Left ventricle myocardium inferior (tissue), 1 donor: Measurements from ENCODE around the gene GJA9. TPM values are rescaled to one million over a fixed set of nuclear protein-coding genes. Genes with fewer than 3 reads are reported as not detected.
A peak's percentile ranks its signal among the peaks of the same experiment; 100 is the strongest.

Source experiments
- DNase-seq: peaks from one replicate; pipeline ENCODE4 v3.0.0-alpha.2; 2020
- H3K27ac ChIP-seq: fragments of 200-600 bp; replicated peaks from 2 replicates; pipeline ENCODE4 v1.8.0; 2021
- H3K27me3 ChIP-seq: fragments of 200-600 bp; 2 replicates; pipeline ENCODE4 v1.8.0; 2021; ENCODE audit warnings: low read depth
- H3K36me3 ChIP-seq: fragments of 200-600 bp; 2 replicates; pipeline ENCODE4 v1.8.0; 2021
- H3K4me1 ChIP-seq: fragments of 200-600 bp; 2 replicates; pipeline ENCODE4 v1.8.0; 2021
- H3K4me3 ChIP-seq: fragments of 200-600 bp; 2 replicates; pipeline ENCODE4 v1.8.0; 2021; ENCODE audit warnings: mild to moderate bottlenecking, moderate library complexity
- H3K9me3 ChIP-seq: fragments of 200-600 bp; replicated peaks from 2 replicates; pipeline ENCODE4 v1.8.0; 2021
- intact Hi-C: fragments of 100-400 bp; cut with micrococcal nuclease; formaldehyde crosslinking; loops from one replicate; pipeline ENCODE4 v1.11.0; 2022
- total RNA-seq: library from RNA; stranded (reverse); fragmentation: NEBNext Ultra II Directional; extraction: Animal tissue kit (Norgen Biotek cat#: 25700); gene quantifications from one replicate; pipeline ENCODE4 v1.2.1, GENCODE V29; 2021
- TF ChIP-seq, protein P1 (sequence below): fragments of 200-600 bp; IDR thresholded peaks from 2 replicates; pipeline ENCODE4 v1.8.0; 2021; ENCODE audit warnings: antibody characterized with exemption, mild to moderate bottlenecking, borderline replicate concordance
- donor health status: DM: no; HTN: yes; CAD: no; lungs with severe emphysema.

The GJA9 gene
- total RNA-seq, 1 donor from 2014 or later: not detected

- Histone ChIP-seq H3K4me1 (peaks cover 42% of the 10 kb centered on the region), H3K27ac (no peak overlapping the region), H3K4me3 (no peak overlapping the region), H3K9me3 (no peaks in the 10 kb centered on the region), H3K27me3 (no peaks in the 10 kb centered on the region), H3K36me3 (no peaks in the 10 kb centered on the region)
- intact Hi-C loops: no loop called here
- TF ChIP-seq, protein P1, sequence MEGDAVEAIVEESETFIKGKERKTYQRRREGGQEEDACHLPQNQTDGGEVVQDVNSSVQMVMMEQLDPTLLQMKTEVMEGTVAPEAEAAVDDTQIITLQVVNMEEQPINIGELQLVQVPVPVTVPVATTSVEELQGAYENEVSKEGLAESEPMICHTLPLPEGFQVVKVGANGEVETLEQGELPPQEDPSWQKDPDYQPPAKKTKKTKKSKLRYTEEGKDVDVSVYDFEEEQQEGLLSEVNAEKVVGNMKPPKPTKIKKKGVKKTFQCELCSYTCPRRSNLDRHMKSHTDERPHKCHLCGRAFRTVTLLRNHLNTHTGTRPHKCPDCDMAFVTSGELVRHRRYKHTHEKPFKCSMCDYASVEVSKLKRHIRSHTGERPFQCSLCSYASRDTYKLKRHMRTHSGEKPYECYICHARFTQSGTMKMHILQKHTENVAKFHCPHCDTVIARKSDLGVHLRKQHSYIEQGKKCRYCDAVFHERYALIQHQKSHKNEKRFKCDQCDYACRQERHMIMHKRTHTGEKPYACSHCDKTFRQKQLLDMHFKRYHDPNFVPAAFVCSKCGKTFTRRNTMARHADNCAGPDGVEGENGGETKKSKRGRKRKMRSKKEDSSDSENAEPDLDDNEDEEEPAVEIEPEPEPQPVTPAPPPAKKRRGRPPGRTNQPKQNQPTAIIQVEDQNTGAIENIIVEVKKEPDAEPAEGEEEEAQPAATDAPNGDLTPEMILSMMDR: no peak
- no peak for DNase-seq
These were observed 5.6 kb downstream of the GJA9 start for GRCh38 chr1:38875811-38876210.

DNA sequence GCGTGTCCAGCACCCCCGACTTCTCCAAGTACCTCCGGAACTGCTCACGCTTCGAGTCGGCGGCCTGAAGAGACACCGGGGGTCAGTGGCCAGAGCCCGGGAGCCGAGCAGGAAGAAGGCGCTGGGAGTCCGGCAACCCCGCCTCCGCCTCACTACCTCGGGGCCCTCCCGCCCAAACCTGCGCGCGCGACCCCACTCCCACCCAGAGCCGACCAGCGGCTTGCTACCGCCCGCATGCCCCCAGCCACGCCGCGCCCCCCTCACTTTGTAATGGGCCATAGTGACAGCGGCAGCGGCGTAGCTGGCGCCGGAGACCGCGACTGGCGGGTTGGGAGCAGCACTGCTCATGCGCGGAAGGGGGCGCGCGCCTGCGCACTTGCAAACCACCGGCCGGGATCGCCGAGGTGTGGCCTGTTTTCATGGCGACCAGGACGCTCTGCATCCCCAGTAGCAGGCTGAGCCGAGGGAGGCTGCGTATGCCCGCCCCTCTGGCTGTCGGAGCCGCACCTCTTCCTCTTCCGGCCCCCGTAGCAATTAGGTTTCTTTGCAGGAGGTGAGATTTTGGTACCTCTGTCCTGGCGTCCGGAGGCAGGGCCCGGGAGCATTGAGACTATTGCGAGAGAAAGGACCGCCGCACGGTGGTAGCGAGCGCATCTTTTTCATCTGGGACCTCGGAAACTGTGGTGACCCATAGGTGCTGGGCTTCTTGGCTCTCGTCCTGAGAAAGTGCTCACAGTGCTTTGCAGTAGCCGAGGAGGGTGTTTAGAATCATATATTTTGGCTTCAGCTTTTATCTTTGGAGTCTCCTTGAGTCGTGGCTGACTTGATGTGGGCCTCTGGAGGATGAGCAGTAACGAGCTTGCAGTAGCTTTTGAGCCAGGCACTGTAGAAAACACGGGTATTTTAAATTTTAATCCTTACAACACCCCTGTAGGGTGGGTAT lies 8.1 kb downstream of the GJA9 start, which contains the start of gene MYCBP:
Gene MYCBP (minus strand): TSS at position 322 of the 943 bp plus-strand sequence. CDS start 43 bp downstream, at position 279.
- H3K27ac ChIP-seq: peak within 1 kb of the TSS; percentile 90

DNA sequence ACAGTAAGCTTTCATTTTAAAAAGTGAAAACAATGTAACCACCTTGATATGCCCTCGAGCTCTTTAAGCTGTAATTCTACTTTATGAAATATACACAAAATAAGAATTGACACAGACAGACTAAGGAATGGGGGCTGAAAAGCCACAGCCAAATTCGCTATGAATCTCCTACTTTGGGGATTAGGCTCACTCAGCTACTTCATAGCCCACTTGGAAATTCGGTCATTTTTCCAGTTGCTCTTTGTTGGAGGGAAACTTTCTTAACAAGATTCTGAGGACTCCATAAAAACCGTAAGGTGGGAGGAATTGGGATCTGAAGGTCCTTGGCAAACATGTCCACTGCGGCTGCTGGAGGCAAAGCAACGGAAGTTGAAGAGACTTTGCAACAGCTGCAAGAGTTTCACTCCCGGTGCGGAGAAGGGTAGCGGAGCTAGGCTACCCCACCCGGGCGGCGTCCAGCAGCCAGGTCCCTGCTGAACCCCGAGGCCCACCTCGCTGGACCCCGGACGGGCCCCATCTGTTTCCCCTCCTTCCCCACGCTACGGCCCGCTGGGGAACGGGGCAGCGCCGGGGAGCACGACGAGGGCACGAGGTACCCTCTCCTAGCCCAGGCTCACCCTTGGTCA lies 8.9 kb downstream of the GJA9 start:
- no peaks in the 10 kb centered on the region for H3K9me3 ChIP-seq
- H3K27me3 ChIP-seq: no peaks in the 10 kb centered on the region
- H3K4me3 ChIP-seq: peak overlapping the region; percentile 86
- no peaks in the 10 kb centered on the region for H3K36me3 ChIP-seq
- intact Hi-C loops: no loop called here
- H3K4me1 ChIP-seq: peaks cover 48% of the 10 kb centered on the region
- no peak for DNase-seq
- TF ChIP-seq, protein P1: no peak
- peak overlapping the region; percentile 90 for H3K27ac ChIP-seq

More for the DNA sequence above, 8.1 kb downstream of the GJA9 start, which contains the start of gene MYCBP:
- Histone ChIP-seq H3K4me1 (peaks cover 42% of the 10 kb centered on the region), H3K36me3 (no peaks in the 10 kb centered on the region), H3K9me3 (no peaks in the 10 kb centered on the region), H3K27me3 (no peaks in the 10 kb centered on the region), H3K4me3 (peak within 1 kb of the TSS; percentile 86)
- intact Hi-C loops: no loop called here
- peak; percentile 94 for DNase-seq
- TF ChIP-seq, protein P1: peak; percentile 43

DNA sequence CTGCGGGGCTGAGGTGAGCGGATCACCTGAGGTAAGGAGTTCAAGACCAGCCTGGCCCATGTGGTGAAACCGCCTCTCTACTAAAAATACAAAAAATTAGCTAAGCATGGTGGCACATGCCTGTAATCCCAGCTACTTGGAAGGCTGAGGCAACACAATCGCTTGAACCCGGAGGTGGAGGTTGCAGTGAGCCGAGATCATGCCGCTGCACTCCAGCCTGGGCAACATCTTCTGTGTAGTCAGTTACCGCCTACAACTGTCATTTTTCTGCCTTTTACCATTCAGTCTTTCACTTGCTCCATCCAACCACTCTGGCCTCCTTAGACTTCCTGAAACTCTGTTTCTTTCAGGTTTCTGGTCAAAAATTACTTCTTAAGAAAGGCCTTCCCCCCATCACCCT lies 10.4 kb downstream of the GJA9 start:
- intact Hi-C loops: no loop called here
- DNase-seq: no peak

DNA sequence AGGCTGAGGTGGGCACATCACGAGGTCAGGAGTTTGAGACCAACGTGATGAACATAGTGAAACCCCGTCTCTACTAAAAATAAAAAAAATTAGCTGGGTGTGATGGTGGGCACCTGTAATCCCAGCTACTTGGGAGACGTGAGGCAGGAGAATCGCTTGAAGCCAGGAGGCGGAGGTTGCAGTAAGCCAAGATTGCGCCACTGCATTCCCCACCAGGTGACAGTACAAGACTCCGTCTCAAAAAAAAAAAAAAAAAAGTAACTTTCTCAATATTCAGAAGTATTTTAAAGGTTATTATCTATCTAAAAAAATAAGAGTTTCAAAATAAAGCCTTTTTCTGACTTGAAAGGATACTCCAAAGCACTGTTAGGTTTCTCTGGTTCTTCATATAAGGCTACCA lies 14.2 kb downstream of the GJA9 start:
- H3K27ac ChIP-seq: no peak overlapping the region
- H3K36me3 ChIP-seq: peaks cover 5% of the 10 kb centered on the region
- no peak overlapping the region for H3K4me3 ChIP-seq
- DNase-seq: no peak
- no peaks in the 10 kb centered on the region for H3K9me3 ChIP-seq
- H3K27me3 ChIP-seq: no peaks in the 10 kb centered on the region
- TF ChIP-seq, protein P1: no peak
- intact Hi-C loops: no loop called here
- peaks cover 46% of the 10 kb centered on the region for H3K4me1 ChIP-seq

More for the DNA sequence above, 10.4 kb downstream of the GJA9 start:
- H3K4me3 ChIP-seq: no peak overlapping the region
- H3K27me3 ChIP-seq: no peaks in the 10 kb centered on the region
- no peak overlapping the region for H3K27ac ChIP-seq
- no peaks in the 10 kb centered on the region for H3K9me3 ChIP-seq
- peaks cover 49% of the 10 kb centered on the region for H3K4me1 ChIP-seq
- TF ChIP-seq, protein P1: no peak
- peaks cover 5% of the 10 kb centered on the region for H3K36me3 ChIP-seq
